Measurements from ENCODE around the gene BUD31. TPM values are rescaled to one million over a fixed set of nuclear protein-coding genes. Genes with fewer than 3 reads are reported as not detected.

Gene BUD31
- total and polyA plus RNA-seq, 2 of the 13 experiments (the other 11 are each of a cell fraction or from before 2014, with no cell fraction given): 35.1 to 79.1 TPM

DNA sequence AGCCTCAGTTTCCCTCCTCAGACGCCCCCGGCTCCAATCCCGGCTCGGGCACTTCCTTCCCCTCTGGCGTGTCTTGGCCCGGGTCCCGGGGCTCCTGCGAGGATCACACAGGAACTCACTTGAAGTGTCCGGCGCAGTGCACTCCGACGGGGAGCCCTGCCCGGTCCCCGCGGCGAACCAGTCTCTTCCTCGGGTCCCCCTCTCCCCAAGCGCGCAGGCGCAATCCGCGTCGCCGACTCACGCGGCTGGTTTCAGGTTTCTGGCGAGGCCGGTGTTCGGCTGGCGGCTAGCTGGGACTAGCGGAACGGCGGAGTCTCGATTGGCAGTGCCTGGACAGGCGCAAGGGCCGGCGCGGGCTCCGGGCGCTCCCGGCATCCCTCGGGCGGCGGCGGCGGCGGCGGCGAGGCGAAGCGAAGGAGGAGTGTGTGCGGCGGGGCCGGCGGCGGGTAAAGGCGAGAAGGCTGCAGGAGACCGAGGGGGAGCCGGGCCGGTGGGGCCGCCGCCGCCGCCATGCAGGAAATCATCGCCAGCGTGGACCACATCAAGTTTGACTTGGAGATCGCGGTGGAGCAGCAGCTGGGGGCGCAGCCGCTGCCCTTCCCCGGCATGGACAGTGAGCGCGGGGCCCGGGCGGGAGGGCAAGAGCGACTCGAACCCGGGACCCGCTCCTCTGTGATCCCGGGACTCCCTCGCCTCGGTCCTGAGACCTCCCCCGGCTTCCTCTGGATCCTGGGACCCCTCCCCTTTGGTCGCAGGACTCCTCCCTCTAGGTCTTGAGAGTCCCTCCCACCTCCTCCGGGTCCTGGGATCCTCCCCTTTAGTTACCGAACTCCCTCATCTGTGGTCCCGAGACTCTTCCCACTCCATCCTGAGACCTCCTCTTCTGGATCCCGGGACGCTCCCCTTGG is 30.1 kb downstream of the BUD31 start, which contains the start of the genes CPSF4 and PTCD1 (continued):
- TF ChIP-seq ATF6 (CRISPR knock-in tag; conservative IDR thresholded peaks at IDR 0.05): no peak
- peak; percentile 21; the same call in 1 of the 2 replicates for TF ChIP-seq RFXAP (CRISPR knock-in tag; IDR thresholded peaks at IDR 0.05; ENCODE audit: borderline replicate concordance)
- 0 out of 2 replicates have a peak, but pooled peaks have one; percentile 27 for TF ChIP-seq ZNF430 (CRISPR knock-in tag; IDR thresholded peaks at IDR 0.05)
- TF ChIP-seq HMGXB4 (CRISPR knock-in tag; IDR thresholded peaks at IDR 0.05; ENCODE audit: borderline replicate concordance in 1 of 2, low read depth in 1 of 2): peak; percentile 82 to 87
- no peak; the same call in 1 of the 2 replicates for TF ChIP-seq FUBP1 (CRISPR knock-in tag; IDR thresholded peaks at IDR 0.05; ENCODE audit: borderline replicate concordance)
- TF ChIP-seq CHCHD3 (CRISPR knock-in tag; IDR thresholded peaks at IDR 0.05): no peak
- no peak for TF ChIP-seq ISL2 (CRISPR knock-in tag; IDR thresholded peaks at IDR 0.05)
- no peak for TF ChIP-seq ZNF75D (CRISPR knock-in tag; IDR thresholded peaks at IDR 0.05; ENCODE audit: borderline replicate concordance)
- TF ChIP-seq ZFP37 (CRISPR knock-in tag; IDR thresholded peaks at IDR 0.05; ENCODE audit: borderline replicate concordance): 0 out of 2 replicates have a peak, but pooled peaks have one; percentile 46
- TF ChIP-seq ZNF207 (IDR thresholded peaks at IDR 0.05; ENCODE audit: borderline replicate concordance): no peak
- no peak for TF ChIP-seq ZNF629 (CRISPR knock-in tag; conservative IDR thresholded peaks at IDR 0.05)
- TF ChIP-seq AHDC1 (CRISPR knock-in tag; IDR thresholded peaks at IDR 0.05; ENCODE audit: borderline replicate concordance): no peak
- no peak for TF ChIP-seq REXO4 (CRISPR knock-in tag; IDR thresholded peaks at IDR 0.05; ENCODE audit: borderline replicate concordance)
- TF ChIP-seq, protein P1, sequence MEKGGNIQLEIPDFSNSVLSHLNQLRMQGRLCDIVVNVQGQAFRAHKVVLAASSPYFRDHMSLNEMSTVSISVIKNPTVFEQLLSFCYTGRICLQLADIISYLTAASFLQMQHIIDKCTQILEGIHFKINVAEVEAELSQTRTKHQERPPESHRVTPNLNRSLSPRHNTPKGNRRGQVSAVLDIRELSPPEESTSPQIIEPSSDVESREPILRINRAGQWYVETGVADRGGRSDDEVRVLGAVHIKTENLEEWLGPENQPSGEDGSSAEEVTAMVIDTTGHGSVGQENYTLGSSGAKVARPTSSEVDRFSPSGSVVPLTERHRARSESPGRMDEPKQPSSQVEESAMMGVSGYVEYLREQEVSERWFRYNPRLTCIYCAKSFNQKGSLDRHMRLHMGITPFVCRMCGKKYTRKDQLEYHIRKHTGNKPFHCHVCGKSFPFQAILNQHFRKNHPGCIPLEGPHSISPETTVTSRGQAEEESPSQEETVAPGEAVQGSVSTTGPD (CRISPR knock-in tag; IDR thresholded peaks at IDR 0.05): no peak

All from HepG2 (cell line).